Measurements from ENCODE around the gene ADGRL3. TPM values are rescaled to one million over a fixed set of nuclear protein-coding genes. Genes with fewer than 3 reads are reported as not detected.

Gene ADGRL3
- total RNA-seq, 2 experiments from 2014 or later, result not detected

- Mint-ChIP-seq H3K4me3 (no peak overlapping the region), H3K27me3 (no peaks in the 10 kb centered on the region), H3K27ac (no peak overlapping the region), H3K9me3 (peaks cover 4% of the 10 kb centered on the region), H3K4me1 (ENCODE audit: low read depth) (no peaks in the 10 kb centered on the region), H3K36me3 (ENCODE audit: low read depth) (no peaks in the 10 kb centered on the region)
- CTCF ChIA-PET, result no interaction called here
- ATAC-seq, result no peak
- TF ChIP-seq, protein P1, sequence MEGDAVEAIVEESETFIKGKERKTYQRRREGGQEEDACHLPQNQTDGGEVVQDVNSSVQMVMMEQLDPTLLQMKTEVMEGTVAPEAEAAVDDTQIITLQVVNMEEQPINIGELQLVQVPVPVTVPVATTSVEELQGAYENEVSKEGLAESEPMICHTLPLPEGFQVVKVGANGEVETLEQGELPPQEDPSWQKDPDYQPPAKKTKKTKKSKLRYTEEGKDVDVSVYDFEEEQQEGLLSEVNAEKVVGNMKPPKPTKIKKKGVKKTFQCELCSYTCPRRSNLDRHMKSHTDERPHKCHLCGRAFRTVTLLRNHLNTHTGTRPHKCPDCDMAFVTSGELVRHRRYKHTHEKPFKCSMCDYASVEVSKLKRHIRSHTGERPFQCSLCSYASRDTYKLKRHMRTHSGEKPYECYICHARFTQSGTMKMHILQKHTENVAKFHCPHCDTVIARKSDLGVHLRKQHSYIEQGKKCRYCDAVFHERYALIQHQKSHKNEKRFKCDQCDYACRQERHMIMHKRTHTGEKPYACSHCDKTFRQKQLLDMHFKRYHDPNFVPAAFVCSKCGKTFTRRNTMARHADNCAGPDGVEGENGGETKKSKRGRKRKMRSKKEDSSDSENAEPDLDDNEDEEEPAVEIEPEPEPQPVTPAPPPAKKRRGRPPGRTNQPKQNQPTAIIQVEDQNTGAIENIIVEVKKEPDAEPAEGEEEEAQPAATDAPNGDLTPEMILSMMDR (IDR thresholded peaks at IDR 0.05), result no peak
- no peak for DNase-seq
- intact Hi-C loops (cut with micrococcal nuclease), result no loop called here
- POLR2A ChIA-PET, result no interaction called here
These were observed 359.3 kb downstream of the ADGRL3 start for GRCh38 chr4:61559396-61559795.

DNA sequence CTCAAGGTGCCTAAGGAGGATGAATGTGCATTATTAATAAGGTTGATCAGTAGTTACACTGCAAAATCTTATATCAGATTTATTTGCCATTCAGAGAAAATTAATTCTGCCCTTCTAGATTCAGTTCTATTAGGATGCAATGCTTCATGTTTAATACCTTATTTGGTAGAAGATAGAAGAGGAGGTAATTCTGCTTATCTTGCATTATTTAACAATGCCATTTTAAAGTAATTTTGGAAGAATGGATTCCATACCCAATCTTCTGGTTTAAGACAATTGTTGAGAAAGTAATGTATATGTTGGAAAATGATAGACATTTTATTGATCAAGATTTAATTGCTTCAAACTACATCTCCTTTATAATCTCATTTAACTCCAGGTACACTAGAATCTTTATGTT is 360.9 kb downstream of the ADGRL3 start:
- Mint-ChIP-seq H3K4me1 (ENCODE audit: low read depth) (no peaks in the 10 kb centered on the region), H3K4me3 (no peak overlapping the region), H3K27me3 (no peaks in the 10 kb centered on the region), H3K36me3 (ENCODE audit: low read depth) (no peaks in the 10 kb centered on the region), H3K27ac (no peak overlapping the region), H3K9me3 (peaks cover 9% of the 10 kb centered on the region)
- DNase-seq (no peak), ATAC-seq (no peak)
- ChIA-PET CTCF (no interaction called here), POLR2A (no interaction called here)
- TF ChIP-seq, protein P1 (IDR thresholded peaks at IDR 0.05), result no peak
- intact Hi-C loops (cut with micrococcal nuclease), result no loop called here

DNA sequence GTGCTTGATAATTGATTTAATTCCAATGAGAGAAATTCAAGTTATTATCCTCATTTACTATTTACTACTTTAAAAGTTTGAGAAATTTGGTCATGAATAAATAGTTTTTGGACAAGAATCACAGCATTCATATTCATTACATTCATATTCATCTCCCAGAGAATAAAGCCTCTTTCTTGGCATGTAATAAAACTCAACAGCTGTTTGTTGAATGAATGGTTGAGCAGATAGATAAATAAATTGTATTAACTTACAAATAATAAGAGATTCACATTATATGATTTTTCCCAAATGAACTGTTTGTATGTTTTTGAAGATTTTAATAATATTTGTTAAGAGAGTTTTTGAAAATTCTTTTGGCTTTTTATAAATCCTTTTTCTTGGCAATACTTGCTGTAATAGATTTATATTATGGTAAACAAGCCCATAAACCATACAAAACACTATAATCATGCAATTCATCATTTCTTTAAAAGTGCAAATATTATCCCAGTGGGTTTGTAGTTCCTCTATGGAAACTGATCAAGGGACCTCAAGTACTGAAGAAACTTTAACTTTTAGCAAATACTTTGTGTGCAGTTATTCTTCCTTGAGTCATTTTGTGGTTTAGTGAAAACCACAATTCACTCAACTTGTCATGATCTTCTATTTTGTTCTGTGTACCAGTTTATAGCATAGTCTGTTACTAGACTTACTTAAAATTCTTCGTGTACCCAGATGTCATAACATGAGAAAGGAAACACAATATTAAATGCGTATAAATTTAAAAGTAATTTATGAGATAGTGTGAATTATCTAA is 371.8 kb downstream of the ADGRL3 start:
- Mint-ChIP-seq H3K27ac (no peak overlapping the region), H3K36me3 (ENCODE audit: low read depth) (no peaks in the 10 kb centered on the region), H3K27me3 (no peaks in the 10 kb centered on the region), H3K4me3 (no peak overlapping the region), H3K4me1 (ENCODE audit: low read depth) (no peaks in the 10 kb centered on the region), H3K9me3 (peaks cover 5% of the 10 kb centered on the region)
- intact Hi-C loops (cut with micrococcal nuclease), result no loop called here
- DNase-seq, result no peak
- TF ChIP-seq, protein P1 (IDR thresholded peaks at IDR 0.05), result no peak
- POLR2A ChIA-PET, result no interaction called here
- ATAC-seq, result no peak
- CTCF ChIA-PET, result interaction anchor here (0.9 kb wide), 1 partner anchor 59 kb away, joined by 3 read pairs; no protein-coding TSS in a partner anchor

- DNase-seq (no peak), ATAC-seq (no peak)
- Mint-ChIP-seq H3K4me1 (ENCODE audit: low read depth) (no peaks in the 10 kb centered on the region), H3K4me3 (no peak overlapping the region), H3K9me3 (peaks cover 2% of the 10 kb centered on the region), H3K27me3 (no peaks in the 10 kb centered on the region), H3K27ac (no peak overlapping the region), H3K36me3 (ENCODE audit: low read depth) (no peaks in the 10 kb centered on the region)
- CTCF ChIA-PET, result no interaction called here
- POLR2A ChIA-PET, result no interaction called here
- intact Hi-C loops (cut with micrococcal nuclease), result no loop called here
- TF ChIP-seq, protein P1 (IDR thresholded peaks at IDR 0.05), result no peak
These were observed 375.7 kb downstream of the ADGRL3 start for GRCh38 chr4:61575796-61576195.

GRCh38 chr4:61579786-61580185 is 379.7 kb downstream of the ADGRL3 start:
- H3K27ac Mint-ChIP-seq, result no peak overlapping the region
- TF ChIP-seq, protein P1 (IDR thresholded peaks at IDR 0.05), result no peak
- no peaks in the 10 kb centered on the region for H3K36me3 Mint-ChIP-seq (ENCODE audit: low read depth)
- intact Hi-C loops (cut with micrococcal nuclease), result no loop called here
- DNase-seq (no peak), ATAC-seq (no peak)
- no peaks in the 10 kb centered on the region for H3K4me1 Mint-ChIP-seq (ENCODE audit: low read depth)
- H3K27me3 Mint-ChIP-seq, result no peaks in the 10 kb centered on the region
- H3K4me3 Mint-ChIP-seq, result no peak overlapping the region
- H3K9me3 Mint-ChIP-seq, result no peaks in the 10 kb centered on the region
- ChIA-PET POLR2A (no interaction called here), CTCF (no interaction called here)
